PFSK-1 (cell line): Measurements from ENCODE around the gene PRKCE.

ENCODE experiments used
- FOXP2 ChIP-seq: optimal IDR thresholded peaks from 2 replicates; pipeline ENCODE3; 2011; ENCODE audit warnings: borderline replicate concordance, control low read depth, inconsistent platforms; ENCODE audit not compliant: insufficient read depth; ENCODE audit errors: extremely low read length, extremely low read depth
- POLR2AphosphoS5 ChIP-seq: IDR thresholded peaks from 2 replicates; pipeline ENCODE4 v1.6.1; 2012; ENCODE audit warnings: low read depth, mild to moderate bottlenecking, control low read depth, low read length, moderate library complexity
- REST ChIP-seq, 2 experiments: IDR thresholded peaks; 2 replicates each; pipeline versions ENCODE4 v1.6.1 to v1.8.0; 2011 to 2012; ENCODE audit warnings: low read depth in 2 of 2, low read length in 2 of 2, control low read depth in 1 of 2, inconsistent platforms in 1 of 2, mild to moderate bottlenecking in 1 of 2, moderate library complexity in 1 of 2; ENCODE audit not compliant: insufficient read depth in 1 of 2
- SIN3A ChIP-seq: IDR thresholded peaks from 2 replicates; pipeline ENCODE4 v1.6.1; 2012; ENCODE audit warnings: mild to moderate bottlenecking, low read length, moderate library complexity, borderline replicate concordance; ENCODE audit not compliant: insufficient read depth
- TAF1 ChIP-seq: IDR thresholded peaks from 2 replicates; pipeline ENCODE4 v1.6.1; 2012; ENCODE audit warnings: low read length, control low read depth, borderline replicate concordance; ENCODE audit not compliant: insufficient read depth

Gene PRKCE

GRCh38 chr2:45678791-45679348, 27.4 kb downstream of the PRKCE start:
- no peak for TF ChIP-seq REST (IDR thresholded peaks at IDR 0.05; ENCODE audit: insufficient read depth in 1 of 2, low read depth in 2 of 2, low read length in 2 of 2)
- no peak for TF ChIP-seq TAF1
- TF ChIP-seq POLR2AphosphoS5 = no peak
- no peak for TF ChIP-seq SIN3A

- TF ChIP-seq REST (IDR thresholded peaks at IDR 0.05; ENCODE audit: insufficient read depth in 1 of 2, low read depth in 2 of 2, low read length in 2 of 2) (no peak), TAF1 (no peak), POLR2AphosphoS5 (no peak), SIN3A (no peak), FOXP2 (no peak)
Measured at GRCh38 chr2:45680351-45680967, 29.0 kb downstream of the PRKCE start.

- TF ChIP-seq TAF1 (no peak), FOXP2 (no peak), REST (IDR thresholded peaks at IDR 0.05; ENCODE audit: insufficient read depth in 1 of 2, low read depth in 2 of 2, low read length in 2 of 2) (no peak), POLR2AphosphoS5 (no peak), SIN3A (no peak)
Measured at GRCh38 chr2:45681675-45682074, 30.2 kb downstream of the PRKCE start.

- TF ChIP-seq FOXP2 (no peak), TAF1 (no peak), POLR2AphosphoS5 (no peak), REST (IDR thresholded peaks at IDR 0.05; ENCODE audit: insufficient read depth in 1 of 2, low read depth in 2 of 2, low read length in 2 of 2) (no peak), SIN3A (no peak)
Measured at GRCh38 chr2:45683292-45683691, 31.8 kb downstream of the PRKCE start.

- TF ChIP-seq FOXP2 = no peak
- TF ChIP-seq SIN3A = no peak
- no peak for TF ChIP-seq TAF1
- TF ChIP-seq REST (IDR thresholded peaks at IDR 0.05; ENCODE audit: insufficient read depth in 1 of 2, low read depth in 2 of 2, low read length in 2 of 2) = no peak
- TF ChIP-seq POLR2AphosphoS5 = no peak
Measured at GRCh38 chr2:45684756-45685155, 33.3 kb downstream of the PRKCE start.
